GM13976 (cell line): ENCODE data around the gene ATP11A.
"Not testable (repeated sequence)": the region's sequence is repeated elsewhere in the genome, so short reads cannot be mapped to it uniquely, and the experiment has no call there.

ENCODE experiments used
- DNase-seq: peaks from one replicate; pipeline ENCODE4 v3.0.0; 2012; ENCODE audit warnings: low spot score
- CTCF ChIP-seq: IDR thresholded peaks from 2 replicates; pipeline ENCODE4 v1.5.1; 2012; ENCODE audit warnings: borderline replicate concordance, mild to moderate bottlenecking; ENCODE audit not compliant: insufficient read depth; ENCODE audit errors: extremely low read depth, missing control alignments, control extremely low read depth
- in situ Hi-C: fragments of 300-500 bp; cut with MboI; formaldehyde crosslinking; loops from one replicate; pipeline ENCODE4 v1.12.0; 2022; ENCODE audit warnings: low sequenced_read_pairs, mixed read lengths, inconsistent platforms; ENCODE audit not compliant: unreplicated experiment

ATP11A gene

GRCh38 chr13:112792511-112792910 lies 102.7 kb downstream of the ATP11A start:
- in situ Hi-C loops, result loop anchor here (10.0 kb wide), 1 partner anchor 58 kb away; no protein-coding TSS in a partner anchor
- TF ChIP-seq CTCF, result no peak
- no peak for DNase-seq

GRCh38 chr13:112793545-112794445 lies 104.0 kb downstream of the ATP11A start:
- no peak for TF ChIP-seq CTCF
- no peak for DNase-seq
- in situ Hi-C loops, result loop anchor here (10.0 kb wide), 1 partner anchor 59 kb away; no protein-coding TSS in a partner anchor

GRCh38 chr13:112795277-112795676 lies 105.4 kb downstream of the ATP11A start:
- in situ Hi-C loops, result loop anchor here (10.0 kb wide), 1 partner anchor 60 kb away; no protein-coding TSS in a partner anchor
- no peak for DNase-seq
- no peak for TF ChIP-seq CTCF

- DNase-seq, result no peak
- in situ Hi-C loops, result loop anchor here (10.0 kb wide), 1 partner anchor 62 kb away; no protein-coding TSS in a partner anchor
Observed at GRCh38 chr13:112796190-112796915, 106.5 kb downstream of the ATP11A start.

GRCh38 chr13:112799394-112799793 lies 109.6 kb downstream of the ATP11A start:
- in situ Hi-C loops, result loop anchor here (10.0 kb wide), 1 partner anchor 65 kb away; no protein-coding TSS in a partner anchor
- TF ChIP-seq CTCF, result no peak
- no peak for DNase-seq

More at GRCh38 chr13:112796190-112796915, 106.5 kb downstream of the ATP11A start:
- TF ChIP-seq CTCF, result no peak

- TF ChIP-seq CTCF, result no peak
- no peak for DNase-seq
- in situ Hi-C loops, result no loop called here
Observed at GRCh38 chr13:112800057-112800456, 110.2 kb downstream of the ATP11A start.

GRCh38 chr13:112800807-112801206 lies 111.0 kb downstream of the ATP11A start:
- in situ Hi-C loops, DNase-seq: not testable (repeated sequence)
